Tibial nerve (tissue), 4 donors: Measurements from ENCODE around the gene TMEM250. TPM values are rescaled to one million over a fixed set of nuclear protein-coding genes. Genes with fewer than 3 reads are reported as not detected.
"Not testable (repeated sequence)": the region's sequence is repeated elsewhere in the genome, so short reads cannot be mapped to it uniquely, and the experiment has no call there.

ENCODE experiments used
- DNase-seq, 2 donors: peaks; one replicate each; pipeline ENCODE4 v3.0.0-alpha.2; 2019; ENCODE audit warnings: low spot score in 2 of 2
- H3K27ac ChIP-seq, 4 donors: fragments of 200-600 bp; sonication (generic) in 3 of 4; one replicate each; pipeline ENCODE4 v1.5.1; 2017 to 2019; ENCODE audit warnings: mild to moderate bottlenecking in 1 of 4
- H3K27me3 ChIP-seq, 2 donors: fragments of 200-600 bp; sonication (generic) in 1 of 2; one replicate each; pipeline versions ENCODE4 v1.5.1 to v1.6.0; 2017 to 2019
- H3K36me3 ChIP-seq, 3 donors: fragments of 200-600 bp; sonication (generic); one replicate each; pipeline ENCODE4 v1.5.1; 2018 to 2019
- H3K4me1 ChIP-seq, 4 donors: fragments of 200-600 bp; sonication (generic) in 3 of 4; one replicate each; pipeline ENCODE4 v1.5.1; 2017 to 2019
- H3K4me3 ChIP-seq, 4 donors: fragments of 200-600 bp; sonication (generic) in 3 of 4; one replicate each; pipeline ENCODE4 v1.5.1; 2017 to 2019; ENCODE audit warnings: mild to moderate bottlenecking in 1 of 4, moderate library complexity in 1 of 4
- H3K9me3 ChIP-seq, 4 donors: fragments of 200-600 bp; sonication (generic) in 3 of 4; one replicate each; pipeline ENCODE4 v1.5.1; 2017 to 2019
- EP300 ChIP-seq, 2 donors: sonication (generic); formaldehyde crosslinking; IDR thresholded peaks; one replicate each; pipeline ENCODE4 v1.6.1; 2017; ENCODE audit warnings: antibody characterized with exemption in 2 of 2, mild to moderate bottlenecking in 1 of 2
- POLR2A ChIP-seq, 2 donors: fragments of 450-650 bp; IDR thresholded peaks; one replicate each; pipeline ENCODE4 v1.6.1; 2017; ENCODE audit warnings: antibody characterized with exemption in 2 of 2, mild to moderate bottlenecking in 2 of 2, moderate library complexity in 2 of 2
- WGBS, 2 donors: methylation state at CpG; one replicate each; pipeline ENCODE4 v1.1.5; 2018; 5-methylcytosine and 5-hydroxymethylcytosine counted together
- total RNA-seq, 4 donors: library from RNA; depleted of rRNA; stranded (reverse); fragments of >200 nt; gene quantifications; one replicate each; pipeline ENCODE4 v1.1.0, GENCODE V29; 2016
- TF ChIP-seq, protein P1 (sequence below), 5 experiments: fragments of 200-600 bp in 3 of 5; fragments of 450-650 bp in 2 of 5; sonication (generic) in 3 of 5; IDR thresholded peaks; one replicate each; pipeline ENCODE4 v1.5.1; 2016 to 2019; ENCODE audit warnings: antibody characterized with exemption in 5 of 5, mild to moderate bottlenecking in 3 of 5, moderate library complexity in 2 of 5

TMEM250 gene
- total RNA-seq, 4 donors from 2014 or later = 24.3 to 47.7 (median 26.6) TPM

DNA sequence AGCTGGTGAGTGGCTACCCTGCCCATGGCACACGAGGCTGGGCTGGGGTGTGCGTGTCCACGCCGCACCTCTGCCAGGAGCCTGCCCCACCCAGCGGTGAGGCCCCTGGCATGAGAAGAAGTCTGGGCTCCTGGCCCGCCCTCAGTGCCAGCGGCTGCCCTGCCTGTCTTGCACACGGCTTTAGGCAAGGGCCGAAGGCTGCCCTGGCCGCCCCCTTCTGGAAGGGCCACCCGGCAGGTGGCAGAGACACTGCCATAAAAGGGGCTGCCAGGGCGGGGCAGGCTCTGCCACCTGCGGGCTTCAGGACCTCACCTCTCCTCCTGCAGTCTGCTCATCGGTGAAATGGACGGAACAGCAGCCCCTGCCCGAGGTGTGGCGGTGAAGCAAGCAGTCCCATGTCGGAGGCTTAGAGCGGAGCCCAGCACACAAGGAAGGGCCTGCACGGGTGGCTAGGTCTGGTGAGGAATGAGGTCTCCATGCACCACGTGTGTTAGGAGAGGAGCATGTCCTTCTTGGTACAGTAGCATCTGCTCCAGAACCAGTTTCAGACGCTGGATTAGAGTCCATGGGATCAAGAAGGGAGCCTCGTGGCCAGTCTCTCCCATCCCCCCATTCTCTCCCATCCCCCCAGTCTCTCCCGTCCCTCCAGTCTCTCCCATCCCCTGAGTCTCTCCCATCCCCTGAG is 34.8 kb upstream of the TMEM250 start:
- no peaks in the 10 kb centered on the region for H3K4me1 ChIP-seq
- H3K36me3 ChIP-seq = no peaks in the 10 kb centered on the region
- peaks cover 0 to 49% of the 10 kb centered on the region in 2 donors for H3K27me3 ChIP-seq
- WGBS, 2 donors = 68 to 72% methylated on average over 22 to 24 of the region's 24 CpGs
- H3K9me3 ChIP-seq = no peaks in the 10 kb centered on the region
- TF ChIP-seq EP300 (IDR thresholded peaks at IDR 0.05) (no peak), POLR2A (IDR thresholded peaks at IDR 0.05) (no peak)
- no peak overlapping the region for H3K4me3 ChIP-seq
- DNase-seq = no peak
- H3K27ac ChIP-seq = no peak overlapping the region

DNA sequence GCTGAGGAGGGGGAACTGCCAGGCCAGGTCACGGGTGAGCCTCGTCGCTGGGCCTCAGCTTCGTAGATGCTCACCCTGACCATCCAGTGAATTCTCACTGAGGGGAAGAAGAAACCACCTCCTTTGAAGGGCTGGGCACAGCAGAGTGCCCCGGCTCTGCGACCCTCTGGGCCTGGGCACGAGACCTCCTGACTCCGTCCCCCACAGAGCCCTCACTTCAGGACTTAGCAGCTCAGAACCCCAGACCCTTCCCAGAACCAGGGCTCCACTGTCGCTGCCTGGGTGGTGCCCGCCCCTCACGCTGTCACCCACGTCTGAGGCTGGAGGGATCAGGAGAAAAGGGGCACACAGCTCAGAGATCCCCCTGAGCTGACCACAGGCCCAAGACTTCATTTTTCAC is 34.3 kb upstream of the TMEM250 start:
- peaks cover 0 to 3% (median 0%) of the 10 kb centered on the region in 4 donors for H3K4me1 ChIP-seq
- no peak overlapping the region for H3K27ac ChIP-seq
- TF ChIP-seq, protein P1, sequence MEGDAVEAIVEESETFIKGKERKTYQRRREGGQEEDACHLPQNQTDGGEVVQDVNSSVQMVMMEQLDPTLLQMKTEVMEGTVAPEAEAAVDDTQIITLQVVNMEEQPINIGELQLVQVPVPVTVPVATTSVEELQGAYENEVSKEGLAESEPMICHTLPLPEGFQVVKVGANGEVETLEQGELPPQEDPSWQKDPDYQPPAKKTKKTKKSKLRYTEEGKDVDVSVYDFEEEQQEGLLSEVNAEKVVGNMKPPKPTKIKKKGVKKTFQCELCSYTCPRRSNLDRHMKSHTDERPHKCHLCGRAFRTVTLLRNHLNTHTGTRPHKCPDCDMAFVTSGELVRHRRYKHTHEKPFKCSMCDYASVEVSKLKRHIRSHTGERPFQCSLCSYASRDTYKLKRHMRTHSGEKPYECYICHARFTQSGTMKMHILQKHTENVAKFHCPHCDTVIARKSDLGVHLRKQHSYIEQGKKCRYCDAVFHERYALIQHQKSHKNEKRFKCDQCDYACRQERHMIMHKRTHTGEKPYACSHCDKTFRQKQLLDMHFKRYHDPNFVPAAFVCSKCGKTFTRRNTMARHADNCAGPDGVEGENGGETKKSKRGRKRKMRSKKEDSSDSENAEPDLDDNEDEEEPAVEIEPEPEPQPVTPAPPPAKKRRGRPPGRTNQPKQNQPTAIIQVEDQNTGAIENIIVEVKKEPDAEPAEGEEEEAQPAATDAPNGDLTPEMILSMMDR (IDR thresholded peaks at IDR 0.05) = no peak
- TF ChIP-seq EP300 (IDR thresholded peaks at IDR 0.05) (no peak), POLR2A (IDR thresholded peaks at IDR 0.05) (no peak)
- H3K36me3 ChIP-seq = no peaks in the 10 kb centered on the region
- no peaks in the 10 kb centered on the region for H3K9me3 ChIP-seq
- WGBS, 2 donors = 84 to 89% methylated on average over 12 of the region's 12 CpGs
- DNase-seq = no peak
- H3K27me3 ChIP-seq = peaks cover 0 to 49% of the 10 kb centered on the region in 2 donors
- H3K4me3 ChIP-seq = no peak overlapping the region

DNA sequence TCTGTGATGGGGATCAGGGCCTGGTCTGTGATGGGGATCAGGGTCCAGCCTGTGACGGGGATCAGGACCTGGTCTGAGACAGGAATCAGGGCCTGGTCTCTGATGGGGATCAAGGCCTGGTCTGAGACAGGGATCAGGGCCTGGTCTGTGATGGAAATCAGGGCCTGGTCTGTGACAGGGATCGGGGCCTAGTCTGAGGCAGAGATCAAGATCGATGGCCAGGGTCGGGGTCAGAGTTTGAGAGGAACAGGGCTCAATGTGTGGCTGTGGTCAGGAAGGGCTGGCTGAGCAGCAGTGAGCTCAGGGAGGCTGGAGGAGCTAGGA is 33.8 kb upstream of the TMEM250 start:
- Histone ChIP-seq H3K9me3 (no peaks in the 10 kb centered on the region), H3K27ac (no peak overlapping the region), H3K4me3 (no peak overlapping the region), H3K27me3 (peaks cover 0 to 49% of the 10 kb centered on the region in 2 donors), H3K4me1 (peaks cover 0 to 3% (median 0%) of the 10 kb centered on the region in 4 donors), H3K36me3 (no peaks in the 10 kb centered on the region)
- TF ChIP-seq POLR2A (IDR thresholded peaks at IDR 0.05) (no peak), EP300 (IDR thresholded peaks at IDR 0.05) (no peak)
- TF ChIP-seq, protein P1 (IDR thresholded peaks at IDR 0.05) = no peak
- DNase-seq = no peak
- WGBS, 2 donors = 77 to 84% methylated on average over 4 of the region's 4 CpGs

DNA sequence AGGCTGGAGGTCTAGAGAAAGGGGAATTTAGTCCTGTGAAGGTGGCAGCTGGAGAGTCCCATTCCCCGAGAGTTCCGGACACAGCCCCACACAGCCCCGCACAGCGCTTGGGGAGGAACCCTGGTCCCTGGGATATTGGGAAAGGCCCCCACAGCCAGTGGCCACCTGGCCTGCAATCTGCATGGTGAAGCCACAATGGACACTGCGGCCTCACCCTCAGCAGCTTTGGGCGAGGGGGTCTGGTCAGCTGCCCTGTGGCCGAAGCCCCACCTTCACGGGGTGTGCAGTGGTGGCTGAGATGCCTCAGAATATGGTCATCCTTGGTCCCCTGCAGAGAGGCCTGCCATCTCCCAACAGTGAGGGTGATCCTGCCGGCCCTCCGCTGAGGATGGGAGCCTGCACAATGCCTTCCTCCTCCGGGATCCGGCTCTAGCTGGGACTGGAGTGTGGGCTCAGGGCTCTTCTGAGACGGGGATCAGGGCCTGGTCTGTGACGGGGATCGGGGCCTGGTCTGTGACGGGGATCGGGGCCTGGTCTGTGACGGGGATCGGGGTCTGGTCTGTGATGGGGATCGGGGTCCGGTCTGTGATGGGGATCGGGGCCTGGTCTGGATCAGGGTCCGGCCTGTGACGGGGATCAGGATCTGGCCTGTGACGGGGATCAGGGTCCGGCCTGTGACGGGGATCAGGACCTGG is 33.3 kb upstream of the TMEM250 start:
- WGBS, 2 donors = 77 to 79% methylated on average over 25 of the region's 27 CpGs
- Histone ChIP-seq H3K27me3 (peaks cover 0 to 49% of the 10 kb centered on the region in 2 donors), H3K4me3 (no peak overlapping the region), H3K36me3 (no peaks in the 10 kb centered on the region), H3K4me1 (peaks cover 0 to 3% (median 0%) of the 10 kb centered on the region in 4 donors), H3K27ac (no peak overlapping the region), H3K9me3 (no peaks in the 10 kb centered on the region)
- no peak for DNase-seq
- TF ChIP-seq POLR2A (IDR thresholded peaks at IDR 0.05) (no peak), EP300 (IDR thresholded peaks at IDR 0.05) (no peak)
- TF ChIP-seq, protein P1 (IDR thresholded peaks at IDR 0.05) = no peak

DNA sequence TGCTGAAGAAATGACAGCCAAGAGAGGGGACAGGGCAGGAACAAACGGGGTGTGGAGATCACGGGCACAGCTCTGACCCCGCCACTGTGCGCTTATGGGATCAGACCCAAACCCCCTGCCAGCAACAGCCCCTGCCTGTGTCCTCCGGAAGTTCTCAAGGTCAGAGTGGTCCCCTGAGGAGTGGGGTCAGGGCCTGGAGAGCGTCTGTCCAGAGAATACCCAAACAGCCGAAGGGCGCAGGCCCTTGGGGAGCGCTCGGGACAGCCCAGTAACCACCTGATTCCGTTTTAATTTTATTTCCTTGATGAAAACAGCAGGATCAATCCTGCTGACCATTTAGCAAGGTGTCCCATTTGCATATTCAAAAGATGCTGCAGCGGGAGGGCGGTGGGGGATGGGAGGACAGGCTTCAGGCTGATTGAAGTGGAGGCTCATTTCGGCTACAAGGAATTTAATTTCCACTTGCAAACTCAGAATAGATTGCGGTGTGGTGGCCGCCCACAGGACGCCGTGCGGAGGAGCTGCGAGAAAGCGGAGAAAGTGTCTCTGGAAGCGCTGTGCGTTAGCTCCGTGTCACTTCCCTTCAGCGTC is 32.6 kb upstream of the TMEM250 start:
- H3K27me3 ChIP-seq = peaks cover 0 to 49% of the 10 kb centered on the region in 2 donors
- DNase-seq = no peak
- 44 to 48% methylated on average over 20 to 25 of the region's 25 CpGs for WGBS, 2 donors

DNA sequence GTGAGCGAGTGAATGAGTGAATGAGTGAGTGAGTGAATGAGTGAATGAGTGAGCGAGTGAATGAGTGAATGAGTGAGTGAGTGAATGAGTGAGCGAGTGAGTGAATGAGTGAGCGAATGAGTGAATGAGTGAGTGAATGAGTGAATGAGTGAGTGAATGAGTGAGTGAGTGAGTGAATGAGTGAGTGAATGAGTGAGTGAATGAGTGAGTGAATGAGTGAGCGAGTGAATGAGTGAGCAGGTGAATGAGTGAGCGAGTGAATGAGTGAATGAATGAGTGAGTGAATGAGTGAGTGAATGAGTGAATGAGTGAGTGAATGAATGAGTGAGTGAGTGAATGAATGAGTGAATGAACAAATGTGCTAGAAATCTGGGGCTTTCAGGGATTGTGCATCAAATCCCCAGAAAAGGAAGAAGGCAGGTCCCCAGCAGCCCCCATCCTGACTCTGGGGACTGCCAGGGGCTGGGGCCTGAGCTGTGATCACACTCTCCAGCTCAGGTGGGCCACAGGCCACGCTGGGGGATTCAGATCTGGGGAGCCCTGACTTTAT is 32.1 kb upstream of the TMEM250 start:
- peaks cover 0 to 49% of the 10 kb centered on the region in 2 donors for H3K27me3 ChIP-seq
- H3K4me3 ChIP-seq, H3K9me3 ChIP-seq, DNase-seq, H3K4me1 ChIP-seq, H3K27ac ChIP-seq, H3K36me3 ChIP-seq: not testable (repeated sequence)
- 78% methylated on average over 7 of the region's 7 CpGs for WGBS, 2 donors

More for the DNA sequence above, 32.6 kb upstream of the TMEM250 start:
- no peak for TF ChIP-seq EP300 (IDR thresholded peaks at IDR 0.05)
- TF ChIP-seq POLR2A (IDR thresholded peaks at IDR 0.05) = no peak
- TF ChIP-seq, protein P1 (IDR thresholded peaks at IDR 0.05) = no peak
- Histone ChIP-seq H3K36me3 (no peaks in the 10 kb centered on the region), H3K27ac (no peak overlapping the region), H3K4me1 (peaks cover 0 to 3% (median 0%) of the 10 kb centered on the region in 4 donors), H3K9me3 (no peaks in the 10 kb centered on the region), H3K4me3 (no peak overlapping the region)
